GM19240 (cell line): Measurements from ENCODE around the gene TDRD9.
"Not testable (repeated sequence)": the region's sequence is repeated elsewhere in the genome, so short reads cannot be mapped to it uniquely, and the experiment has no call there.

Source experiments
- DNase-seq: peaks from one replicate; pipeline ENCODE4 v3.0.0; 2011; ENCODE audit warnings: low spot score; ENCODE audit not compliant: insufficient read length

Gene TDRD9, protein sequence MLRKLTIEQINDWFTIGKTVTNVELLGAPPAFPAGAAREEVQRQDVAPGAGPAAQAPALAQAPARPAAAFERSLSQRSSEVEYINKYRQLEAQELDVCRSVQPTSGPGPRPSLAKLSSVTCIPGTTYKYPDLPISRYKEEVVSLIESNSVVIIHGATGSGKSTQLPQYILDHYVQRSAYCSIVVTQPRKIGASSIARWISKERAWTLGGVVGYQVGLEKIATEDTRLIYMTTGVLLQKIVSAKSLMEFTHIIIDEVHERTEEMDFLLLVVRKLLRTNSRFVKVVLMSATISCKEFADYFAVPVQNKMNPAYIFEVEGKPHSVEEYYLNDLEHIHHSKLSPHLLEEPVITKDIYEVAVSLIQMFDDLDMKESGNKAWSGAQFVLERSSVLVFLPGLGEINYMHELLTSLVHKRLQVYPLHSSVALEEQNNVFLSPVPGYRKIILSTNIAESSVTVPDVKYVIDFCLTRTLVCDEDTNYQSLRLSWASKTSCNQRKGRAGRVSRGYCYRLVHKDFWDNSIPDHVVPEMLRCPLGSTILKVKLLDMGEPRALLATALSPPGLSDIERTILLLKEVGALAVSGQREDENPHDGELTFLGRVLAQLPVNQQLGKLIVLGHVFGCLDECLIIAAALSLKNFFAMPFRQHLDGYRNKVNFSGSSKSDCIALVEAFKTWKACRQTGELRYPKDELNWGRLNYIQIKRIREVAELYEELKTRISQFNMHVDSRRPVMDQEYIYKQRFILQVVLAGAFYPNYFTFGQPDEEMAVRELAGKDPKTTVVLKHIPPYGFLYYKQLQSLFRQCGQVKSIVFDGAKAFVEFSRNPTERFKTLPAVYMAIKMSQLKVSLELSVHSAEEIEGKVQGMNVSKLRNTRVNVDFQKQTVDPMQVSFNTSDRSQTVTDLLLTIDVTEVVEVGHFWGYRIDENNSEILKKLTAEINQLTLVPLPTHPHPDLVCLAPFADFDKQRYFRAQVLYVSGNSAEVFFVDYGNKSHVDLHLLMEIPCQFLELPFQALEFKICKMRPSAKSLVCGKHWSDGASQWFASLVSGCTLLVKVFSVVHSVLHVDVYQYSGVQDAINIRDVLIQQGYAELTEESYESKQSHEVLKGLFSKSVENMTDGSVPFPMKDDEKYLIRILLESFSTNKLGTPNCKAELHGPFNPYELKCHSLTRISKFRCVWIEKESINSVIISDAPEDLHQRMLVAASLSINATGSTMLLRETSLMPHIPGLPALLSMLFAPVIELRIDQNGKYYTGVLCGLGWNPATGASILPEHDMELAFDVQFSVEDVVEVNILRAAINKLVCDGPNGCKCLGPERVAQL (N-terminal part only)

GRCh38 chr14:103928011-103928890 lies at the start of gene TDRD9:
TSS of gene TDRD9 (plus strand) at chr14:103928456. CDS start at chr14:103928510, 54 bp downstream.
- DNase-seq: no peak

DNA sequence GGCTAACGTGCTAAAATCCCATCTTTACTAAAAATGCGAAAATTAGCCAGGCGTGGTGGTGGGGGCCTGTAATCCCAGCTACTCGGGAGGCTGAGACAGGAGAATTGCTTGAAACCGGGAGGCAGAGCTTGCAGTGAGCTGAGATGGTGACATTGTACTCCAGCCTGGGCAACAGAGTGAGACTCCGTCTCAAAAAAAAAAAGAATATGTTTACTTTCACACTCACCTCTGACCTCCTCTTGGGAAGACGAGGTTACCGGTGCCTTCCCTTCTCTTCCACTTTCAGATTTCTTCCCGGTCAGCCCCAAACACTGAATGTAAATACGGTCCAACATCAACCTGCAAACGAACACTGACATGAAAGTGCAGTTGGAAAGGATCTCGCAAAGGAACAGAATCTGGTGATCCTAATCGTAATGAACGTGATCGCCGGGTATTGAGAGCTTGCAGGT lies 49.1 kb upstream of the TDRD9 start:
- no peak for DNase-seq

DNA sequence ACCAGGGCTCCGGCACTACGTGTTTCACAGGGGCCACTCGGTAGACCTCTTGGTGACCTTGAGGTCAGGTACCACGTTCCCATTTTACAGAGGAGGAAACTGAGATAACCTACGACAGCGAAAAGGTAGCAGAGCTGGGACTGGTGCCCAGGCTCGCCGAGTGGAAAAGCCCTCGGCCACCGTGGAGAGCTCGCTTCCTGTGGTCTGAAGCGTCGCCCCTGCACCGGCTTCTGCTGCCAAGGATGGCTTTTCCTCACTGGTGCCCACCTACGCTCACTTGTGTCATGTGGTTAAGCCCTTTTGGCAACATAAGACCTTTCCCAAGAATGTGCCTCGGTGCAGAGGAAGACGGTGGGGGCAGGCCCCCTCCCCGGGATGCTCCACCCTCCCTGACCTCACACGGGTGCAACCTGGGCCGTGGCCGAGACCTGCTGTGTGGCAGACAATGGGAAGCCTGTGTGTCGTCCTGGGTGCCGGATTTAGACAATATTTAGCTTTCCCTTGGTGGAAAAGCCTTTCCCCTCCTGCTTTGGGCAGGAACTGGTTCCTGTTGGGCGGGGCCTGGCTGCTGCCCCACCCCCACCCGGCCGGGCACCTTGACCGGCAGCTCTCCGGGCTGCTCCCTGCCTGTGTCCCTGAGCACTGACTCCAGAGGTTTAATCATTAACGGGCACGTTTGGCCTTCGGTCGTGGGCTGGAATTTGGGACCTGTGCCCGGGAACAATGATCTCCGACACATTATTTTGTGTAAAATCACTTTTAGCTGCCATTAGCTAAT lies 48.5 kb upstream of the TDRD9 start:
- no peak for DNase-seq

DNA sequence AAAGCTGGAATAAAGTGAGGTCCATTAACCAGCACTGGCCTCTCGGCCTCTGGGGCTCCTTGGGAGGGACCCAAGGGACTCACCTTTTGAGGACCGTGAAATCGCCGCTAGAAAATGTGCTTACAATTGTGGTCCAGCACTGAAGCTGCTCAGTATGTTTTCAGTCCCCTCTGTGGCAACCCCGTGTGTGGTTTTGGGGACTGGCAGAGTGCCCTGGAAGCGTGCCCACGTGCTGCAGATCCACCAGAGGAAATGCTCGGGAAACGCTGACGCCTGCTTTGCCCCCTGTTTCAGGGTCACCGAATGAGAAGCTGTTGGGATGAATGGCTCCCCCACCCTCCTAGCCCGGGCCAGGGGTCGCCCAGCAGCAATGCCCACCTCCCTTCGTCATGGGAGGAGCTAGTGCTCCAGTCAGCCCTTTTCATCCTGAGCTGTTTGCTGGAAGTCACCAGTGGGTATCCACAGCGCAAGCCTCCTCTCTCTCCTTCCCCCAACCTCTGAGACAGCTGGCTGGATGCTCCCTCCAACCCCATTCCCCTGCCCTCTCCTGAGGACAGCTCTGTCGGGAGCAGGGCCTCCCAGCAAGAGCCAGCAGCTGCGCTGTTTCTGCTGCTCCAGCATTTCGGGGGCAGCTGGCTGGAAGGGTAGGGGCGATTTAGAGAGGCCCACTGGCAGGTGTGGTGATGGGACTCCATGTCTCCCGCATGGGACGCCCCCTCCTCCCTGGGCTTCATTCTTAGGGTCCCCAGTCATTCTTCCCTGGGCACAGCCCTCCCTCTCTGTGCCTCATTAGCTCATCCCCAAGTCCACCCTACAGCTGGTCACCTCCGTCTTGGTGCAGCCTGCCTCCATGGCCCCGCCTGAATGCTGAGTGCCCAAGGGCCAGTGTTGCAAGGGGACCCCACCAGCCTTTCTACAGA lies 47.6 kb upstream of the TDRD9 start:
- no peak for DNase-seq

GRCh38 chr14:103881268-103882201 lies 46.7 kb upstream of the TDRD9 start:
- no peak for DNase-seq

DNA sequence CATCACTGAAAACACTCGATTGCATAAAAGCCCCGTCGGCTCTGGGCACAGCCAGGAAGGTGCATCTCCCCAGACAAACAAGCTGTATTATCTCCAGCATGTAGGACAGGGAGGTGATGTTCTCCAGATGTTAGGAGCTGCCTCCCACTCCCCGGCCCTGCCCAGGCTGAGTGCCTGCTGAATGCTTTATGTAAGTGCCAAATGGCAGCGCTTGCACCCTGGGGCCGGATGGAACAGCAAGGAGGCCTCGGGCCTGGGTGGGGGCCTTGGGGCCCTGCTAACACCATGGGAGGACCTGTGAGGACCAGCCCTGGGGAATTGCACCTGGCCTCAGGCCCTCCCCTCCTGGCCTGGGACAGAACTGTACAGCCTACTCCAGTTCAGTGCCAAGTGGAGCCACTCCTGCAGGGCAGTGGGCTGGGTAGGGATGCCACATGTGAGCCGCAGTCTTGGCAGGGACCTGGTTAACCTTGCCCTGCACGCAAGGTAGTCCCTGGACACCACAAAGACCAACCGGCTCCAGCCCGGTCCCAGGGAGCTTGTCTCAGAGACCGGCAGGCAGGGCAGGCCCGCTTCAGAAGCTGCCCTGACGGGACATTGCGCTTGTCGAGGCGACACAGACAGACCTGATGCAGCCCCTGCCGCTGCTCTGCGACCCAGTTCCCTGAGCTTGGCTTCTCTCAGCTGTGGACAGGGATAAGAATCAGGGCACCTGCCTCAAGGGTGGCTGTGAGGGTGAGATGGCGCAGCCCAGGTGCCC lies 45.6 kb upstream of the TDRD9 start:
- DNase-seq: no peak

GRCh38 chr14:103883263-103883523 lies 45.1 kb upstream of the TDRD9 start:
- no peak for DNase-seq

DNA sequence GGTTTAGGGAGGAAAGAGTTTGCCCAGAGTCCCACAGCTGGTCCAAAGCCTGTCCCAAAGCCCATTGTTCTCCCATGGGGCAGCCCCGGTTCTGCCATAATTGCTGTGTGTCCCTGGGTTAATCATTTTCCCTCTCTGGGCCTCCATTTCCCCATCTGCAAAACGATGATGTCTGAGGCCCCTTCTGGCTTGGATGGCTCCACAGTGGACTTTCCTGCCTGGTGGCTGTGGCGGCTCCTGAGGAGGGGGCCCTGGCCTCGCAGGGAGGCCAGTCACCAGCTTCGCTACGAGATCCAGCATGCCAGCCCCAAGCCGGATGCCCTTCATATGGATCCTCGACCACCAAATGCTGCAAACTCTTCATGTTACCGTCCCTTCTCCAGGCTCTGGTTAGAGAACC lies 43.4 kb upstream of the TDRD9 start:
- DNase-seq: no peak

GRCh38 chr14:103885509-103885932 lies 42.7 kb upstream of the TDRD9 start:
- DNase-seq: no peak

DNA sequence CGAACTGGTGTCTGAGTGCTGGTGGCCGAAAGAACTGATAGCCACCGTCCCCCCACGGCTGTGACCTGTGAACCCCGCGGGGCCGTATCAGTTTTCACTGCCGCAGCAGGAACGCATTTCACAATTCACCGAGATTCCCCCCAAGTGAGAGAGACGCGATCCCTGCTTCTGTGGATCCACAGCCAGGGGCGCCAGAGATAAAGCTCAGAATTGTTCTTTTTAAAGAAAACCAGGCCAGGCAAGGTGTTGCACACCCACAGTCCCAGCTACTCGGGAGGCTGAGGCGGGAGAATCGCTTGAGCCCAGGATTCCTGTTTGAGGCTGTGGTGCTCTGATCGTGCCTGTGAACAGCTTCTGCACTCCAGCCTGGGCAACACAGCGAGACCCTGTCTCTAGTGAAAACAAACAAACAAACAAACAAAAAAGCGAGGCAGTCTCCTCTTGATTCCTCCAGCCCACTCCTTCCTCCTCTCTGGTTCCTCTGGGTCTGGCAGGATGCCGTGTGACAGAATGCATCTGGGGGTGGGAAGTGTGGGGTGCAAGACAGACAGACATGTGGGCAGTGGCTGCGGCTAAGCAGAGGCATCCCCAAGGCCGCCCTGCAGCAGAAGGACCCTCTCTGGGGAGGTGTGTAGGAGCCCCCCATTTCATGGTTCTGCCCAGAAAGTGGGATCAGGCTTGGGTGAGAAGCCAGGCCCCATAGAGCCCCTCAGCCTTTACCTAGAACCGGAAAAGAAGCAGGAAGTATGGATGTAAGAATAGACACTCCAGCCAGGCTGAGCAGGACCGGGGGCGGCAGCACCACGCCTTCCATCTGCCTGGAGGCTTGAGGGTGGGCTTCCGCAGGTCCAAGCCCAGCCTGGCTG lies 41.7 kb upstream of the TDRD9 start:
- no peak for DNase-seq

- no peak for DNase-seq
Observed at GRCh38 chr14:103887170-103887501, 41.1 kb upstream of the TDRD9 start.

- no peak for DNase-seq
Observed at GRCh38 chr14:103887557-103888115, 40.6 kb upstream of the TDRD9 start.

- not testable (repeated sequence) for DNase-seq
Observed at GRCh38 chr14:103889002-103889312, 39.3 kb upstream of the TDRD9 start.

DNA sequence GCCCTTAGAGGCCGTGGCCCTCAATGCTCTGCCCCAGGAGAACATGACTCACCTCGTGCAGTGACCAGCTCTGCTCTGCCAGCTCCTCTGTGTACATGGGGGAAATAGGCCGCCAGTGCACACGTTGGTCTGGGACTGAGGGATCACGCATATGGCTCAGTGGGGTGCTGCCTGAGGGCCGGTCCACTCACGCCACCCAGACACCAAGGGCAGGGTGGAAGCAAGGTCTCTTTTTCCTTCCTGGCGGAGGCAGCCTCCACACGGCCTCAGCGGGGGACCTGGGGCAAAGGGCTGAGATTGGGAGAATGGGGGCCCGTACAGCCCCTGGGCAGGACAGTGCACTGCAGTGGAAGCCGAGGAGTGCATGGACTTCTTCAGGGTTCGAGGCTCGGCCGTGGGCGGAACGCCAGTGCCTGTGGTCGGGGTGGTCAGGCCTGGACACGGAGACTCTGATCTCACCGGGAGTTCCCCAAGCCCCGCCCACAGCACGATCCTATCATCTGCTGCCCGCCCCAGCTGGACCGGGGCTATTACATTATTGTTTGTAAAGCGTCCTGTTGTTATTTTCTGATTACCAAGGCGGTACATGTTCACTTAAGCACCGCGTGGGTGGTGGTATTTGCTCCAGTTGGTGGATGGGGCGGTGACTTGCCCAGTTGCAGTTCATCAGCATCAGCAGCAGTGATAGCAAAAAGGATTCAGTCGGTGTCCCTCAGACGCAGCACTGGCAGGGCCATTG lies 38.8 kb upstream of the TDRD9 start:
- no peak for DNase-seq

GRCh38 chr14:103890052-103890371 lies 38.2 kb upstream of the TDRD9 start:
- DNase-seq: no peak
